T1000 (cell line): ENCODE results near the gene CYSRT1.

ENCODE experiments used
- DNase-seq: peaks from one replicate; lab custom pipeline; 2025; ENCODE audit warnings: mixed read lengths; lab: John Stamatoyannopoulos, UW

CYSRT1 gene

DNA sequence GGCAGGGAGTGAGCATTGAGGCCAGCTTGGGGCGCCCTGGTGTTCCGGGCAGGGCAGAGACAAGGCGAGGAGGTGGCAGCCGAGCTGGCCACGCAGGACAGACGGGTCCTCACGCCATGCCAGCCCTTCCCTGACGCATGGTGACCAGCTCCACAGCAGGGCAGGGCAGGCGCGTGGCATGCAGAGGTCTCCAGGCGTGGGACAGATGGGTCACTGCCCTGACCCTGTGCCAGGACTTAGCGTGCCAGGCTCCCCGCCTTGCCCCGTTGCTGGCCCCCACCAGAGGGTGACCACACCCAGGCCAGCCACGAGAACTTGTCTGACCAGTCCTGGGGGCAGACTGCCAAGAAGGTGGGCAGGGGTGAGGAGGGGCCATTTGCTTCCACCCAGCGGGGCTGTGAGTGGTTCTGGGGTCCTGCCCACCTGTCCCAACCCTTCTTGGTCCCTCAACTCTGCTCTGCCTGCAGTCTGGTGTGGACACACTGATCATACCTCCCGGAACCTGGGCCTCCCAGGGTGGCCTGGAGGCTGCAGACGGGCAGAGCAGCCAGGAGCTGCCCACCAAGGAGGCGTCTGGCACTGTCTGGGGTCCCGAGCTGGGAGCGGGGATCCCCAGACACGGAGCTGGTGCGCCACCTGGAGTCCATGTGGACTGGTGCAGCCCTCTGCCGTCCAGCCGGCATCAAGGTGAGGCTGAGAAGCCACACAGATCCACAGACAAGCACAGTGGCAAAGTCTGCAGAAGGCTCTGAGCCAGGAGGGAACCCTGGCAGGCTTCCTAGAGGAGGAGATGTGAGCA, 2.3 kb downstream of the CYSRT1 start, which contains the start of gene RNF224:
Gene RNF224, plus strand, starts transcription at position 449 of the 799 bp plus-strand sequence. CDS start 834 bp downstream, outside the sequence.
- peak; percentile 38 for DNase-seq

DNA sequence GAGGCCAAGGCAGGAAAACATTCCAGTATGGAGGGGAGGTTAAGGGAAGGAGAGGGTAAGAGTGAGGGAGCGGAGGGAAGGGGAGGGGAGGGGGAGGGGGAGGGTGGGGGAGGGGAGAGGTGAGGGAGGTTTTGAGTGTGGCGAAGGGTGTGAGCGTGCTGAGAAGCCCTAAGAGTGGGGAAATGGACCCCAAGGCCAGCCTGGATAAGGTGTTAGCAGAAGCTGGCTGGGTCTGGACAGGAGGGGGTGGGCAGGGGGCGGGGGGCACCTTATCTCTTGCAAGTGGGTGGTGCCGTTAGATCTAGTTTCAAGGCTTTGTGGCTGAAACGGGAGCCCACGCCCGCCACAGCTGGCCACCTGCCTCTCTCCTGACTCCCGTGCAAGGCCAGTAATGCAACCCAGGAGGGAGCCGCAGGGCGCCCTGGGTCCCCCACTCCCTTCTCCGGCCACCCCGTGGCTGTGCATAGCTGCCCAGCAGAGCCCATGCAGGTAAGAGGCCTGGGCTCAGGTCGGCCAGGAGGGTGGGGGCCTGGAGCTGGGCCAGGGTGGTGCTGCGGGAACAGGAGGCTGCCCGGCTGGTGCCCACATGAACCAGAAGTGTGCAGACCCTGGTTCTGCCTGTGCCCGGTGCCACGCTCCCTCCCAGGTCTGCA, 3.0 kb downstream of the CYSRT1 start:
- DNase-seq, result no peak

DNA sequence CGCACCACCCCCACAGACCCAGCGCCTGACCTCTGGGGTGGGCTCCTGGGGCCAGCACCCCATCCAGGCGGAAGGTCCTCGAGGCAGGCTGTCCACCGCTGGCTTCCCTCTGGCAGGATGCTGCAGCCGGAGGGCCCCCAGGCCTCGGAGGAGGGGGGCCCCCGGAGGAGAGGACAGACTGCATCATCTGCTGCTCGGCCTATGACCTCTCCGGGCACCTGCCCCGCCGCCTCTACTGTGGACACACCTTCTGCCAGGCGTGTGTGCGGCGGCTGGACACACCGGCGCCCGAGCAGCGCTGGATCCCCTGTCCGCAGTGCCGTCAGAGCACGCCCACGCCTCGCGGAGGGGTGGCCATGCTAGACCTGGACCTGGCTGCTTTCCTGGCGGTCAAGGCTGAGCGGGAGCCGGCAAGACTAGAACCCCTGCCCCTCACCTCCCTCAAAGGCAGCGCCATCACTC, 3.6 kb downstream of the CYSRT1 start:
- no peak for DNase-seq

DNA sequence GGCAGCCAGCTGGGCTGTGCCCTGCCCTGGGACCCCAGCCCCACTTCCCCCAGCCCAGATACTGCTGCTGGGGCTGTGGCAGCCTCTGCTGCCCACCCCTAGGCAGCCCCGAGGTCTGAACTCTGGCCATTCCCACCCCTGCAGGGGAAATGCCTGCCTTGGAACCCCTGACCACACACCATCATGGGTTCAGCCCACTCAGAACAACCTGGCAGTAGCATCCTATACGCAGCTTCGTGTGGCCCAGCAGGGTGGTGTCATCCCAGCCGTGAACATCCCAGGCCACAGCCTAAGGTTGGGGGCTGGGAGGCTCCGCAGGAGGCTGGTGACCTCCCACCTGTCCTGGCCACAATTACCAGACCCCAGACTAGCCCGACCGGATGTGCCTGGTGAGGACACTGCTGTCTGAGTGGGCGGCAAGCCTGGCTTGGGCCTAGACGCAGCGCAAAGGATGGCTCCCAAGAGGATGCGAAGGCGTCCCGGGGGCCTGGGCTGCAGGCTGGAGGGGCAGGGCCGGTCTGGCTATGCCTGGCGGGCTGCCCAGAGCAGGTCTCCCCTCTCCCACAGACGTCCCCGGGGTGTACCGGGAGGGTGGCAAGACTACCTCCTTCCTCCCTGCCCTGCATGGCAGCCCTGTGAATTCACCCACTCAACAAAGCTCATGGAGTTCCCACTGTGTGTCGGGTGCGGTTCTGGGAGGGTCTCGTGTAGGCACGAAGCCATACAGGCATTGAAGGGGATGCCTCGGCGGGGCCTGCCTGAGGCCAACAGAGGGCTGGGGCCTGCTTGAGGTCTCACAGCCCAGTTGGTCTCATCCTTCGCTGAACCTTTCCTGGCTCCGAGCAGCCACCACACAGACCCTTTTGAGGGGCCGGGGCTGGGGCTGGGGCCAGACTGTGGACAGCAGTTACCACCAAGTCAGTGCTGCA, 4.3 kb downstream of the CYSRT1 start:
- no peak for DNase-seq

DNA sequence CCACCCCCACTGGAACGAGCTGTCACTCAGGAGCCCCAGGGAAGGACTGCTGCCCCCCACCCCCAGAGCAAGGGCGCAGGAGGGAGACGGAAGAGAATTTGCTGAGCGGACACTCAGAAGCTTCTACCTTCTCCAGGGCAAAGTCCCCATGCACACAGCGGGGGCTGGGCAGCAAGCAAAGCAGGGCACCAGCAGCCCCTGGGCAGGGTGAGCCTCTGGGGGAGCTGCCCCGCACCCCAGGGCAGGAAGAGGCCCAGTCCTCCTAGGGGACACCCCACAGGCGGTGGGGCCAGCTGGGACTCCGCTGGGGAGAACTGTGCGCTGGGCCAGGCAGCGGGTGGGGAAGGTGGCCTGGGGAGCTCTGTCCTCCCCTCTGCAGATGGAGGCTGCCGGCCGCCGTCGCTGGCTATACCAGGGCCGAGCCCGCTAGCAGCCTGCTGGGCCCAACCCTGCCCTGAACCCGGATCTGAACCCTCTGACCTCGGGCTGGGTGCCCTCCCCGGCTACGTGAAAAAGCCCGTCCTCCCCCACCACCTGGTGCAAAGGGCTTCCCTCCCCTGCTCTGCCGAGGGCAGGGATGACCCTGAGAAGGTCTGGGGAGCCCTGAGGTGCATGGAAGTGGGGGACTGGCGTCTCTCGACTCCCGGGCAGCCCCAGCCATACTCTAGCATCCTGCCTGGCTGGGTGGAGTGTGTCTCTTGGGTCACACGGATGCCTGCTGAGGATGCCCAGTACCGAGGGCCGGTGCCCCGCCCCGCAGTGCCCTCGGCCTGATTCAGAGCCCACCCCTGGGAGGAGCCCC, 5.1 kb downstream of the CYSRT1 start:
- DNase-seq, result no peak

DNA sequence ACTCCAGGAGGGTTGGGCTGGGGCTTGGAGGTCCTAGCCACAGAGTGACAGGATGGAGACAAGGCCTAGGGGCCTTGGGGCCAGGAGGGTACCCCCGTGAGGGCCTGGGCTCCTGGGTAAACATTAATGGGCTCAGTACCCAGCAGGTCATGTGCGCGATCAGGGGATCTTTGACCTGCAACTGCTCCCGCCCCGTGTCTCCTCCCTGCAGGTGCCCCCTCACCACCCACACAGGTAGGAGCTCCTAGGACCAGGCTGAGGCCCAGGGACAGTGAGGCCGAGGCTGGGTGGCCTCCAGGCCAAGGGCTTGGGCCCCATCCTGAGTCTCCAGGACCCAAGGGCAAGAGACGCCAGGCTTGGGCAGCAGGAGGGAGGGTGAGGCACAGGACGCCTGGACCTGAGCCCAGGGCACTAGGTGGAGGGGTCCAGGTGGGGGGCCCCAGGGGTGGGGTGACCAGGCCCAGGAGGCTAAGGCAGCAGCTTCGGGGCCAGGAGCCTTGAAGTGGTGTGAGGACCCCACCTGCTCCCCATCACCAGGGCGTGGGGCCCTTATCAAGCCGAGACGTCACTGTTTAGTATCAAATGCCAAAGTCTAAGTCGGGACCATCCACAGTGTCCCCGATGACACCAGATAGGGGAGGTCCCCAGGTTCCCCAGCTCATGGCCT, 5.9 kb downstream of the CYSRT1 start, which contains the start of gene SLC34A3:
Gene SLC34A3, plus strand, starts transcription at position 197 of the 667 bp plus-strand sequence. CDS start 802 bp downstream, outside the sequence.
- no peak for DNase-seq

DNA sequence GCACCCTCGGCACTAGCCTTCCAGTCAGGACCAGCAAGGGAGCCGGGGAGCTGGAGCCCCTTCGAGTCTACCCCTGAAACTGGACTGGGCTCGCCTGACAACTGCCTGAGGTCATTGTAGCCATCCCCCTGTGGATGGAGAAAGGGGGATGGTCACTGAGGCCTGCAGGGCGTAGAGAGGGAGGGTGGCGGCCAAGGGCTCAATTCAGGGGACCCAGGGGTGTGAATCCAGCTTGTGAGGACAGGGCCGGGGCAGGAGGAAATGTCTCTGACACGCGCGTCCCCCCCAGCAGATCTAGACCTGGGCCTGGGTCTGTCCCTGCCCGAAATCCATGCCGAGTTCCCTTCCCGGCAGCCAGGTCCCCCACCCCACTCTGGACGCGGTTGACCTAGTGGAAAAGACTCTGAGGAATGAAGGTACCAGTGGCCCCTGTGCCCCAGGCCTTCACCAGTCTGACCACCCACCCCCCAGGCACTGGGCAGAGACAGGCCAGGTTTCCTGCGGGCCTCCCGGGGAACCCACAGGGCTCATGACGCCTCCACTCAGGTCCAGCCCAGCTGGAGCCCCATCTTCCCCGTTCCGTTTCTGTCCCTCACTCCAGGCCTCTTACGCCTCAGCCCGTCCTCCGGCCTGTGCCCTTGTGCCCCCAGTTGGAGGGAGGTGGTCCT, 6.5 kb downstream of the CYSRT1 start:
- DNase-seq, result no peak

DNA sequence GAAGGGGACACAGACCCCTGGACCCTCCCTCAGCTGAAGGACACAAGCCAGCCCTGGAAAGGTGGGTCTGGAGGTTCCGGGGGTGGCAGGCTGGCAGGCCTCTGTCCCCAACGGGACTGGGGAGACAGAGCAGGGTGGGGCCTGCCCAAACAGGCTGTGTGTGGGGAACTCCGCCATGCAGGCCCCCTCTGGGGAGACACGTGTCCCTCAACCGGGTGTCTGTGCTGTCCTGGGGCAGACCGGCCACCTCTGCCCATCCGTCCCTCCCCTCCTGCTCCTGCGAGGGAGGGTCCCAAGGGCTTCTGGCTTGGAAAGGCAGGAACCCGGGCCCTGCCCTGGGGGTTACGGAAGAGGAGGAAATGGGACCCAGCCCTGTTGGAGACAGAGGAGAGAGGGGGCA, 7.1 kb downstream of the CYSRT1 start:
- DNase-seq, result no peak

DNA sequence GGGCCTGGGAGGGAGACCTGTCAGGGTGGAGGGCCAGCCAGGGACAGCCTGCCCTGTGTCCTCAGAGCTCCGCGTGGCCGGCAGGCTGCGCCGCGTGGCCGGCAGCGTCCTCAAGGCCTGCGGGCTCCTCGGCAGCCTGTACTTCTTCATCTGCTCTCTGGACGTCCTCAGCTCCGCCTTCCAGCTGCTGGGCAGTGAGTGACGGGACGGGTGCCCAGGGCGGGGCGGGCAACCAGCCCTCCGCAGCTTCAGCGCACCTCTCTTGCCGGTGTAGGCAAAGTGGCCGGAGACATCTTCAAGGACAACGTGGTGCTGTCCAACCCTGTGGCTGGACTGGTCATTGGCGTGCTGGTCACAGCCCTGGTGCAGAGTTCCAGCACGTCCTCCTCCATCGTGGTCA, 7.5 kb downstream of the CYSRT1 start:
- no peak for DNase-seq

DNA sequence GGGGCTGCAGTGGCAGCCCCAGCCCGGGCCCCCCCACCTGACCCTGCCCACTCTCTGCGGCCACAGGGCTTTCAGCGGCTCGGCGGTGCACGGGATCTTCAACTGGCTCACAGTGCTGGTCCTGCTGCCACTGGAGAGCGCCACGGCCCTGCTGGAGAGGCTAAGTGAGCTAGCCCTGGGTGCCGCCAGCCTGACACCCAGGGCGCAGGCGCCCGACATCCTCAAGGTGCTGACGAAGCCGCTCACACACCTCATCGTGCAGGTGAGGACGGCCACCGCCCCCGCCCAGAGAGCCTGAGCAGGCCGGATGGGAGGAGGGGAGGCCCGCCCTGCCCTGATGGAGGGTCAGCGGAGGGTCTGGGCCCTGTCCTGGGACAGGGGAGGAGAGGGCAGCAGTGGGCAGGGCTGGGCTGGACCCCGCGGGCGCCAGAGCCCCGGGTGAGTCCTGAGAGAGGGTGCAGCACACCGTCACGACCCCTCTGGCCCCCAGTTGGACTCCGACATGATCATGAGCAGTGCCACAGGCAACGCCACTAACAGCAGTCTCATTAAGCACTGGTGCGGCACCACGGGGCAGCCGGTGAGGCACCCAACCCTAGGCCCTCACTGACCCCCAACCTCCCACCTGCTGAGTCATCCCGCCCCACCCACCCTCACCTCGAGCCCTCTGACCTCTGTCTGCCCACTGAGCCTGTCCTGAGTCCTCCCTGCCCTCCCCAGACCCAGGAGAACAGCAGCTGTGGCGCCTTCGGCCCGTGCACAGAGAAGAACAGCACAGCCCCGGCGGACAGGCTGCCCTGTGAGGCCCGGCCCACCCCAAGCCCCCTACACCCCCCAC, 8.4 kb downstream of the CYSRT1 start:
- no peak for DNase-seq

DNA sequence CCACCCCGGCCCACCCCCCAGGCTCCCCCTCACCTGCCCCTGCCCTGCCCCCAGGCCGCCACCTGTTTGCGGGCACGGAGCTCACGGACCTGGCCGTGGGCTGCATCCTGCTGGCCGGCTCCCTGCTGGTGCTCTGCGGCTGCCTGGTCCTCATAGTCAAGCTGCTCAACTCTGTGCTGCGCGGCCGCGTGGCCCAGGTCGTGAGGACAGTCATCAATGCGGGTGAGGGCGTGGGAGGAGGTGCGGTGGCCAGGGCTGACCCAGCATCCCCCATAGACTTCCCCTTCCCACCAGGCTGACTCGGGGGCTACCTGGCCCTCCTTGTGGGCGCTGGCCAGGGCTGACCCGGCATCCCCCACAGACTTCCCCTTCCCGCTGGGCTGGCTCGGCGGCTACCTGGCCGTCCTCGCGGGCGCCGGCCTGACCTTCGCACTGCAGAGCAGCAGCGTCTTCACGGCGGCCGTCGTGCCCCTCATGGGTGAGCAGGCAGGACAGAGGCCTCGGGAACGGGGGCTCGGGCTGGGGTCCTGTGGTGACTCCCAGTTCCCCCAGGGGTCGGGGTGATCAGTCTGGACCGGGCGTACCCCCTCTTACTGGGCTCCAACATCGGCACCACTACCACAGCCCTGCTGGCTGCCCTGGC, 9.2 kb downstream of the CYSRT1 start:
- no peak for DNase-seq

DNA sequence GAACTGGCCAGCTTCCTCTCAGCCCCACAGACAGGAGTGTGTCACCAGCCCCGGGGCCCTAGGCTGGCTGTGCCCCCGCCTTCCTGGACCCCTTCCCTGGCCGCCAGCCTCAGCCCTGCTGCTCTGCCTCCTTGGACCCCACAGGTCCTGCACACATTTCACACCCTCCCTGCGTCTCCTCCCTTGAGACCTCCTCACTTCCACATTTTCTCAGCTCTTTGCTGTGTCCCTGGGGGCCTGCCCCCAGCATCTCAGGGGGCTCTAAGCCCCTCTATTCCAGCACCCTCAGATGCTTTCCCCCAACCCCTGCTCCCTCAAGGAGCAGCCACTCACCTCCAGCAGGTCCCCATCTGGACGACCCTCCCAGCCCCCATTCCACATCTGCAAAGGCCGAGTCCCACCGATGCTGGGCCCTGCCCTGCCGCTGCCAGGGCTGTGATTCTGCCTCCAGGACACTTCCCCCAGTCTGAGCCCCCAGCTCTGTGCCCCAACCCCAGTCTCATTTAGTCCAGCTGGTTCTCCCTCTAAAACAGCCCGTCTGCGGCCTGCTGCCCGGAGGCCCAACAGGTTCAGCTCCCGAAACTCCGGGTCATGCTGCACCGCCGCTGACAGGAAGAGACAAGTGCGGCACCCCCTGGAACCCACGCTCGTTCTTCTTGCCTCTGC, 9.9 kb downstream of the CYSRT1 start:
- no peak for DNase-seq

DNA sequence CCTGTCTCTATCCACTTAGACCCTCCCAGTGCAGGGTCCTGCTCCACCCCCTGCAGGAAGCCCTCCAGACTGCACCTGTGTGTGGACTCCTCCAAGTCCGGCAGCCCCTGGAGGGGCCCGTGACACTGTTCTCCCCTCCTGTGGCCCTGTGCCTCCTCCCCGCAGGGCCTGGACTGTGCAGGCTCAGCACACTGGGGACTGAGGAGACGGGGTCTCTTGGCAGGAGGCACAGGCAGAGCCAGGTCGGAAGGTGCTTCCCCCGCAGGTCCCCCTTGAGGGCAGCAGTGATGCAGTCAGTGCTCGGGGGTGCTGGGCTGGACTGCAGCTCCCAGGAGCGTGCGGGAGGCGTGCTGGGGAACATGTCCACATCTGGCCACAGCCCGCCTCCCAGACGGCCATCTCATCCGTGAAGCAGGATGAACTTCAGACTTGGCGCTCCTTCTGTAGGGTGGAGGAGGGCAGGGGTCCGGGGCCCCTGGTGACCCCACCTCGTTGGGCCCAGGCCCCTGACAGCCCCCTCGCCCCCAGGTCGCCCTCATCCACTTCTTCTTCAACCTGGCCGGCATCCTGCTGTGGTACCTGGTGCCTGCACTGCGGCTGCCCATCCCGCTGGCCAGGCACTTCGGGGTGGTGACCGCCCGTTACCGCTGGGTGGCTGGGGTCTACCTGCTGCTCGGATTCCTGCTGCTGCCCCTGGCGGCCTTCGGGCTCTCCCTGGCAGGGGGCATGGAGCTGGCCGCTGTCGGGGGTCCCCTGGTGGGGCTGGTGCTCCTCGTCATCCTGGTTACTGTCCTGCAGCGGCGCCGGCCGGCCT, 10.7 kb downstream of the CYSRT1 start:
- no peak for DNase-seq

DNA sequence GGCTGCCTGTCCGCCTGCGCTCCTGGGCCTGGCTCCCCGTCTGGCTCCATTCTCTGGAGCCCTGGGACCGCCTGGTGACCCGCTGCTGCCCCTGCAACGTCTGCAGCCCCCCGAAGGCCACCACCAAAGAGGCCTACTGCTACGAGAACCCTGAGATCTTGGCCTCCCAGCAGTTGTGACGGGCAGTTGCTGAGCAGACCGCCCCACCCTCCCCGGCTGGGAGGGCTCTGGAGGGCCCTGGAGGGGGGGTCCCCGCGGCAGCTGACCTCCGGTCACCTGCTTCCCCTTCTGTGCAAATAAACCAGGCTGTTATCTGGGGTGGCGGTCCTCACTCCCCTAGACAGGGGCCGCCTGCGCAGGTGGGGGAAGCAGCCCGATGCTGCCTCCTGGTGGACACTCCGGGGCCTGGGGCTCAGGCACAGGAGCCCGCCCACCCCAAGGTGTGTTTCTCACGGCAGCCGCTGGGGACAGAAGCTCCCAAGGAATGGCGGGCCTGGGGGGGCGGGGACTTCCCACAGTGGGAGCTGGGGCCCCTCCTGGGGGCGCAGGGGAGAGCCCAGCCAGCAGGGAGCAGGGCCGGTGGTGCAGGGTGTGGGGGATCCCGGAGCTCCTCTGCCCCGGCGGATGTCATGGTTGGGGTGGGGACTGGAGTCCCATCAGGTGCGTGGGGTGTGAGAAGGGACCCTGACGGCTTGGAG, 11.4 kb downstream of the CYSRT1 start:
- peak; percentile 54 for DNase-seq

DNA sequence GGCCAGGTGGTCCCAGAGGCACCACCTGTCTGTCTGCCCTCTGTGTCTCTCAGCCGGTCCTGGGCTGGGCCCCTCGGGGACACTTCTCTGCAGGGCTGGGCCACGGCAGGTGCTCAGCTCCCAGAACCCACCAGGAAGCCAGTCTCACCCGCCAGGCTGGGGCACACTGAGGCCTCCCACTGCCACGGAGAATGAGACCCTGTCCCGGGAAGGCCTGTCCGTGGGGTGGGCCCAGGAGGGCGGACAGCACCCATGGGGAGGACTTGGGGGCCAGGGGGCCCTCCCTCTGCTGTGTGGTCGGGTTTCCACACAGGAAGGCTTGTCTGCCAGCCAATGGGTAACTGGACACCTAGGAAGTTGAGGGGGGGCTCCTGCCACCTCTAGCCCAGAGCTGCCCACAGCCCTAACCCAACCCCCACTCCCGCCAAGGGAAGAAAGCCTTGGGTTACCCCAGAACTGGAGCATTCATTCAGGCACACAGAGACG, 12.0 kb downstream of the CYSRT1 start:
- DNase-seq, result no peak
